Smooth muscle cell (in vitro differentiated cells): ENCODE data around the gene MS4A14. TPM values are rescaled to one million over a fixed set of nuclear protein-coding genes. Genes with fewer than 3 reads are reported as not detected.

ENCODE experiments used
- DNase-seq: peaks from one replicate; lab custom pipeline; 2025; ENCODE audit not compliant: unreplicated experiment; lab: John Stamatoyannopoulos, UW
- H2AFZ ChIP-seq: fragments of 200-600 bp; sonication (generic); 2 replicates; pipeline ENCODE4 v1.6.0; 2016; ENCODE audit warnings: antibody characterized with exemption, low read depth, mild to moderate bottlenecking
- H3F3A ChIP-seq: fragments of 200-600 bp; sonication (generic); 2 replicates; pipeline ENCODE4 v1.6.0; 2017; ENCODE audit warnings: antibody characterized with exemption, low read depth
- H3K27ac ChIP-seq: fragments of 200-600 bp; sonication (generic); 2 replicates; pipeline ENCODE4 v1.5.1; 2016; ENCODE audit warnings: low read depth, mild to moderate bottlenecking
- H3K27me3 ChIP-seq: fragments of 200-600 bp; sonication (generic); 2 replicates; pipeline ENCODE4 v1.6.1; 2016; ENCODE audit warnings: low read depth, mild to moderate bottlenecking
- H3K36me3 ChIP-seq: fragments of 200-600 bp; sonication (generic); 2 replicates; pipeline ENCODE4 v1.5.1; 2016; ENCODE audit warnings: low read depth
- H3K4me1 ChIP-seq: fragments of 200-600 bp; sonication (generic); 2 replicates; pipeline ENCODE4 v1.5.1; 2016; ENCODE audit warnings: low read depth
- H3K4me2 ChIP-seq: fragments of 200-600 bp; sonication (generic); 2 replicates; pipeline ENCODE4 v1.6.0; 2016; ENCODE audit warnings: mild to moderate bottlenecking
- H3K4me3 ChIP-seq: fragments of 200-600 bp; sonication (generic); 2 replicates; pipeline ENCODE4 v1.5.1; 2016; ENCODE audit warnings: mild to moderate bottlenecking
- H3K79me2 ChIP-seq: fragments of 200-600 bp; sonication (generic); 2 replicates; pipeline ENCODE4 v1.6.0; 2016; ENCODE audit warnings: low read depth, mild to moderate bottlenecking
- H3K9ac ChIP-seq: fragments of 200-600 bp; sonication (generic); 2 replicates; pipeline ENCODE4 v1.6.0; 2016; ENCODE audit warnings: low read depth
- H3K9me3 ChIP-seq: fragments of 200-600 bp; sonication (generic); replicated peaks from 2 replicates; pipeline ENCODE4 v1.5.1; 2016; ENCODE audit warnings: low read depth
- H4K20me1 ChIP-seq: fragments of 200-600 bp; sonication (generic); 2 replicates; pipeline ENCODE4 v1.6.0; 2016; ENCODE audit warnings: low read depth
- CTCF ChIP-seq: fragments of 200-600 bp; sonication (generic); IDR thresholded peaks from 2 replicates; pipeline ENCODE4 v1.5.1; 2017; ENCODE audit warnings: borderline replicate concordance, mild to moderate bottlenecking, antibody characterized with exemption; ENCODE audit not compliant: insufficient read depth, poor library complexity, severe bottlenecking
- WGBS: methylation state at CpG from one replicate; pipeline ENCODE4 v1.1.7; 2016; ENCODE audit warnings: low lambda C conversion rate; 5-methylcytosine and 5-hydroxymethylcytosine counted together
- polyA plus RNA-seq: library from polyadenylated mRNA; unstranded; fragments of >200 nt; fragmentation: Nextera tagmentation; extraction: Ambion mirVana; gene quantifications from 2 replicates; pipeline ENCODE4 v1.2.1, GENCODE V29; 2016
- total RNA-seq: library from RNA; depleted of rRNA; stranded (reverse); fragments of >200 nt; gene quantifications from 2 replicates; pipeline ENCODE4 v1.2.3, GENCODE V29; 2014

Gene MS4A14
- total and polyA plus RNA-seq, 2 experiments from 2014 or later: not detected

GRCh38 chr11:60376601-60377000, 19.7 kb upstream of the MS4A14 start:
- H3K36me3 ChIP-seq: no peaks in the 10 kb centered on the region
- 65% methylated on average over 3 of the region's 3 CpGs for WGBS
- no peaks in the 10 kb centered on the region for H3F3A ChIP-seq
- no peaks in the 10 kb centered on the region for H3K4me1 ChIP-seq
- H3K9me3 ChIP-seq: no peaks in the 10 kb centered on the region
- no peak for DNase-seq
- no peaks in the 10 kb centered on the region for H4K20me1 ChIP-seq
- no peak for TF ChIP-seq CTCF
- H3K27me3 ChIP-seq: no peaks in the 10 kb centered on the region
- H2AFZ ChIP-seq: no peak overlapping the region
- no peaks in the 10 kb centered on the region for H3K79me2 ChIP-seq
- no peak overlapping the region for H3K27ac ChIP-seq
- H3K4me3 ChIP-seq: no peak overlapping the region
- no peak overlapping the region for H3K4me2 ChIP-seq
- no peak overlapping the region for H3K9ac ChIP-seq

GRCh38 chr11:60377401-60378136, 18.7 kb upstream of the MS4A14 start:
- no peak overlapping the region for H2AFZ ChIP-seq
- H3K27ac ChIP-seq: no peak overlapping the region
- H3K27me3 ChIP-seq: no peaks in the 10 kb centered on the region
- no peaks in the 10 kb centered on the region for H3K9me3 ChIP-seq
- H3K4me3 ChIP-seq: no peak overlapping the region
- H3K36me3 ChIP-seq: no peaks in the 10 kb centered on the region
- DNase-seq: no peak
- no peaks in the 10 kb centered on the region for H3K79me2 ChIP-seq
- WGBS: 77% methylated on average over 2 of the region's 2 CpGs
- no peak for TF ChIP-seq CTCF
- H3K4me2 ChIP-seq: no peak overlapping the region
- no peak overlapping the region for H3K9ac ChIP-seq
- H3K4me1 ChIP-seq: no peaks in the 10 kb centered on the region
- no peaks in the 10 kb centered on the region for H4K20me1 ChIP-seq
- H3F3A ChIP-seq: no peaks in the 10 kb centered on the region

GRCh38 chr11:60378354-60378753, 17.9 kb upstream of the MS4A14 start, which contains the start of gene MS4A7:
TSS of gene MS4A7 (plus strand) at chr11:60378532. CDS start at chr11:60383142, 4,610 bp downstream.
- Histone ChIP-seq H3K27me3 (no peaks in the 10 kb centered on the region), H3K79me2 (no peaks in the 10 kb centered on the region), H4K20me1 (no peaks in the 10 kb centered on the region), H2AFZ (no peak within 1 kb of the TSS), H3K36me3 (no peaks in the 10 kb centered on the region), H3K4me2 (no peak within 1 kb of the TSS), H3K9me3 (no peaks in the 10 kb centered on the region), H3K4me1 (no peaks in the 10 kb centered on the region), H3F3A (no peaks in the 10 kb centered on the region), H3K27ac (no peak within 1 kb of the TSS), H3K4me3 (no peak within 1 kb of the TSS), H3K9ac (no peak within 1 kb of the TSS)
- no peak for DNase-seq
- no peak for TF ChIP-seq CTCF
- 72% methylated on average over 3 of the region's 3 CpGs for WGBS

GRCh38 chr11:60389279-60389910, 6.9 kb upstream of the MS4A14 start:
- Histone ChIP-seq H3F3A (no peaks in the 10 kb centered on the region), H3K4me2 (no peak overlapping the region), H3K27ac (no peak overlapping the region), H3K36me3 (no peaks in the 10 kb centered on the region), H3K4me1 (no peaks in the 10 kb centered on the region), H3K9ac (no peak overlapping the region), H3K27me3 (no peaks in the 10 kb centered on the region), H4K20me1 (no peaks in the 10 kb centered on the region), H3K79me2 (no peaks in the 10 kb centered on the region), H3K9me3 (no peaks in the 10 kb centered on the region), H2AFZ (no peak overlapping the region), H3K4me3 (no peak overlapping the region)
- no peak for TF ChIP-seq CTCF
- DNase-seq: no peak
- 62% methylated on average over 5 of the region's 5 CpGs for WGBS
